Ascending aorta (tissue), 2 donors: ENCODE measurements around the gene ITPK1. TPM values are rescaled to one million over a fixed set of nuclear protein-coding genes. Genes with fewer than 3 reads are reported as not detected.

ENCODE experiments used
- DNase-seq, 2 donors: peaks; one replicate each; pipeline ENCODE4 v3.0.0-alpha.2; 2019; ENCODE audit warnings: low spot score in 2 of 2
- H3K27ac ChIP-seq, 2 donors: fragments of 200-600 bp; sonication (generic); one replicate each; pipeline ENCODE4 v1.5.1; 2016 to 2017; ENCODE audit warnings: mild to moderate bottlenecking in 1 of 2
- H3K27me3 ChIP-seq: fragments of 200-600 bp; sonication (generic); one replicate; pipeline ENCODE4 v1.5.1; 2017
- H3K36me3 ChIP-seq, 2 donors: fragments of 200-600 bp; sonication (generic); one replicate each; pipeline ENCODE4 v1.5.1; 2016
- H3K4me1 ChIP-seq, 2 donors: fragments of 200-600 bp; sonication (generic); one replicate each; pipeline ENCODE4 v1.5.1; 2016 to 2017; ENCODE audit warnings: mild to moderate bottlenecking in 1 of 2
- H3K4me3 ChIP-seq, 2 donors: fragments of 200-600 bp; sonication (generic); one replicate each; pipeline ENCODE4 v1.5.1; 2016 to 2017; ENCODE audit warnings: mild to moderate bottlenecking in 1 of 2
- H3K9me3 ChIP-seq, 2 donors: fragments of 200-600 bp; sonication (generic); one replicate each; pipeline ENCODE4 v1.5.1; 2016
- intact Hi-C: fragments of 100-400 bp; cut with DNase I; formaldehyde crosslinking; loops from one replicate; pipeline ENCODE4 v1.15.1; 2023
- total RNA-seq: library from RNA; depleted of rRNA; stranded (reverse); fragments of >200 nt; gene quantifications from one replicate; pipeline ENCODE4 v1.1.0, GENCODE V29; 2016
- TF ChIP-seq, protein P1 (sequence below), 3 experiments: fragments of 200-600 bp in 2 of 3; fragments of 450-650 bp in 1 of 3; sonication (generic) in 2 of 3; IDR thresholded peaks; one replicate each; pipeline ENCODE4 v1.5.1; 2016 to 2019; ENCODE audit warnings: antibody characterized with exemption in 3 of 3, mild to moderate bottlenecking in 1 of 3, moderate library complexity in 1 of 3

ITPK1 gene
- total RNA-seq, 1 donor from 2014 or later = 85.3 TPM

DNA sequence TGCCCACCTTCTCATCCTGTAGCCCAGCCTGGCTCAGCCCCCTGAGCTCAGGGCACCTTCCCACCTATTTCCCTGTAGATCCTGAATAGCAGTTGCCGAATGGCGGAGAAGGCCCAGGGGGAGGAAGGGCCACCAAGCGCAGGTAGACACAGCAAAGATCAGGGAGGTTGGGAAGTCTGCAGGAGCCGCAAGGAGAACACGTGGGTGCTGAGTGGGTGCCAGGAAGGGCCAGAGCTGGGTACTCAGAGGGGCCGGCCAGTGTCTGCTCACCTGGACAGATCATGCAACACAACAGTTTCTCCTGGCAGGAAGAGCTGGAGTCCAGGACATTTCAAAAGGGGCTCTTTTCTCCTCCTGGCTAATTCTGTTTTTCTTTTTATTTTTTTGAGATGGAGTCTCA is 162.2 kb downstream of the ITPK1 start:
- no peaks in the 10 kb centered on the region for H3K27me3 ChIP-seq
- H3K36me3 ChIP-seq = peaks cover 28 to 31% of the 10 kb centered on the region in 2 donors
- no peak for DNase-seq
- H3K4me3 ChIP-seq = no peak overlapping the region
- TF ChIP-seq, protein P1, sequence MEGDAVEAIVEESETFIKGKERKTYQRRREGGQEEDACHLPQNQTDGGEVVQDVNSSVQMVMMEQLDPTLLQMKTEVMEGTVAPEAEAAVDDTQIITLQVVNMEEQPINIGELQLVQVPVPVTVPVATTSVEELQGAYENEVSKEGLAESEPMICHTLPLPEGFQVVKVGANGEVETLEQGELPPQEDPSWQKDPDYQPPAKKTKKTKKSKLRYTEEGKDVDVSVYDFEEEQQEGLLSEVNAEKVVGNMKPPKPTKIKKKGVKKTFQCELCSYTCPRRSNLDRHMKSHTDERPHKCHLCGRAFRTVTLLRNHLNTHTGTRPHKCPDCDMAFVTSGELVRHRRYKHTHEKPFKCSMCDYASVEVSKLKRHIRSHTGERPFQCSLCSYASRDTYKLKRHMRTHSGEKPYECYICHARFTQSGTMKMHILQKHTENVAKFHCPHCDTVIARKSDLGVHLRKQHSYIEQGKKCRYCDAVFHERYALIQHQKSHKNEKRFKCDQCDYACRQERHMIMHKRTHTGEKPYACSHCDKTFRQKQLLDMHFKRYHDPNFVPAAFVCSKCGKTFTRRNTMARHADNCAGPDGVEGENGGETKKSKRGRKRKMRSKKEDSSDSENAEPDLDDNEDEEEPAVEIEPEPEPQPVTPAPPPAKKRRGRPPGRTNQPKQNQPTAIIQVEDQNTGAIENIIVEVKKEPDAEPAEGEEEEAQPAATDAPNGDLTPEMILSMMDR (IDR thresholded peaks at IDR 0.05) = no peak
- no peaks in the 10 kb centered on the region for H3K9me3 ChIP-seq
- peak overlapping the region; percentile 51 to 79 for H3K27ac ChIP-seq
- peaks cover 0 to 25% of the 10 kb centered on the region in 2 donors for H3K4me1 ChIP-seq
- intact Hi-C loops = loop anchor here (2.0 kb wide), 1 partner anchor 225 kb away; no protein-coding TSS in a partner anchor

GRCh38 chr14:92952481-92953298 is 163.0 kb downstream of the ITPK1 start:
- Histone ChIP-seq H3K9me3 (no peaks in the 10 kb centered on the region), H3K4me1 (peaks cover 0 to 25% of the 10 kb centered on the region in 2 donors), H3K36me3 (peaks cover 23 to 25% of the 10 kb centered on the region in 2 donors), H3K27ac (peak overlapping the region; percentile 51 to 79), H3K4me3 (peak overlapping the region in 1 of 2 donors; percentile 33), H3K27me3 (no peaks in the 10 kb centered on the region)
- TF ChIP-seq, protein P1 (IDR thresholded peaks at IDR 0.05) = no peak
- peak in 1 of 2 donors; percentile 70 for DNase-seq
- intact Hi-C loops = loop anchor here (1.0 to 2.0 kb wide), 3 partner anchors 163 to 226 kb away; partner anchors contain the start of gene ITPK1

- Histone ChIP-seq H3K4me1 (peaks cover 0 to 25% of the 10 kb centered on the region in 2 donors), H3K27me3 (no peaks in the 10 kb centered on the region), H3K36me3 (peaks cover 22 to 30% of the 10 kb centered on the region in 2 donors), H3K9me3 (no peaks in the 10 kb centered on the region), H3K27ac (peak overlapping the region; percentile 51 to 79), H3K4me3 (peak overlapping the region in 1 of 2 donors; percentile 33)
- intact Hi-C loops = loop anchor here (1.0 to 2.0 kb wide), 3 partner anchors 163 to 227 kb away; partner anchors contain the start of gene ITPK1
- TF ChIP-seq, protein P1 (IDR thresholded peaks at IDR 0.05) = peak; percentile 93 to 97 (median 96)
- DNase-seq = peak in 1 of 2 donors; percentile 86
Measured at GRCh38 chr14:92951912-92952471, 163.7 kb downstream of the ITPK1 start.

DNA sequence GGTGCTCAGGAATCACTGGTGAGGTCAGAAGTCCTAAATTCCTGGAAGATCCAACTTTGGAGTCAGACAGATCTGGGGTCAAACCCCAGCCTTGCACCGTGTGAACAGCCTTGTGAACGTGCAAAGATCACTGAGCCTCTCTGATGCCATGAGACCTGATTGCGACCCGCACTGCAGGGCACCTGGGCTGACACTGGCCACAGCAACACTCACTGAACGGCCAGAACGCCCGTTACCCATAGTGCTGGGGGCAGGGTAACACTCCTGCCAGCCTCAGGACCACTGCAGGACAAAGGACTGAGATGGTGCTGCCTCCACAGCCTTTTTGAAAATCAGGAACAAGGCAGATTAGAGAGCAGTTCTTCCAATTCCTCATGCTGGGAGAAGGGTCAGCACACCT is 164.5 kb downstream of the ITPK1 start:
- peak overlapping the region in 1 of 2 donors; percentile 79 for H3K27ac ChIP-seq
- H3K4me1 ChIP-seq = peaks cover 0 to 25% of the 10 kb centered on the region in 2 donors

GRCh38 chr14:92950773-92951172 is 165.0 kb downstream of the ITPK1 start:
- H3K9me3 ChIP-seq = no peaks in the 10 kb centered on the region
- TF ChIP-seq, protein P1 (IDR thresholded peaks at IDR 0.05) = no peak
- no peaks in the 10 kb centered on the region for H3K27me3 ChIP-seq
- H3K4me1 ChIP-seq = peaks cover 0 to 25% of the 10 kb centered on the region in 2 donors
- peaks cover 16 to 34% of the 10 kb centered on the region in 2 donors for H3K36me3 ChIP-seq
- intact Hi-C loops = no loop called here
- H3K4me3 ChIP-seq = no peak overlapping the region
- H3K27ac ChIP-seq = no peak overlapping the region
- DNase-seq = no peak

More for the DNA sequence above, 164.5 kb downstream of the ITPK1 start:
- no peak overlapping the region for H3K4me3 ChIP-seq
- DNase-seq = no peak
- H3K27me3 ChIP-seq = no peaks in the 10 kb centered on the region
- intact Hi-C loops = no loop called here
- peaks cover 15 to 29% of the 10 kb centered on the region in 2 donors for H3K36me3 ChIP-seq
- TF ChIP-seq, protein P1 (IDR thresholded peaks at IDR 0.05) = no peak
- H3K9me3 ChIP-seq = no peaks in the 10 kb centered on the region
